ENCODE results near the gene RSPH3. TPM values are rescaled to one million over a fixed set of nuclear protein-coding genes. Genes with fewer than 3 reads are reported as not detected.

RSPH3 gene
- total RNA-seq, 1 donor, result 6.4 TPM

DNA sequence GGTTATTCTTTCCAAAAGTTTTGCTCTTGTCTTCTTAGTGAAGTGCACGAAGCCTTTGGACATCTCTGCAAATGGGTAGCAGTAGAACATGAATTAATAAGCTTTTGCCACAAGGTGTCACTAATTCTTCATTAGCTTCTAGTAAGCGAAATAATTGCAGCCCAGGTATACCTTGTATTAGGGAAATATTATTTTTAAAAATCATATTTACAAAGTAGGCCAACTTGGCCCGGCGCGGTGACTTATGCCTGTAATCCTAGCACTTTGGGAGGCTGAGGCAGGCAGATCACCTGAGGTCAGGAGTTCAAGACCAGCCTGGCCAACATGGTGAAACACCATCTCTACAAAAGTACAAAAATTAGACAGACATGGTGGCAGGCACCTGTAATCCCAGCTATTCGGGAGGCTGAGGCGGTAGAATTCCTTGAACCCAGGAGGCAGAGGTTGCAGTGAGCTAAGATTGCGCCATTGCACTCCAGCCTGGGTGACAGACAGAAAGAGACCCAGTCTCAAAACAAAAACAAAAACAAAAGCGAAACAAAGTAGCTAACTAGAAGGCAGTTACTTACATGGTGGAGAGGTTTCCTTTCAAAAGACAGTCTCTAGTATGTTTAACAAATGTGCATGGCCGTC lies 8.8 kb upstream of the RSPH3 start:
- peak; percentile 47 for DNase-seq (ENCODE audit: low read depth)
- no peak overlapping the region for H3K4me3 ChIP-seq (ENCODE audit: low read depth, low read length)
- TF ChIP-seq, protein P1, sequence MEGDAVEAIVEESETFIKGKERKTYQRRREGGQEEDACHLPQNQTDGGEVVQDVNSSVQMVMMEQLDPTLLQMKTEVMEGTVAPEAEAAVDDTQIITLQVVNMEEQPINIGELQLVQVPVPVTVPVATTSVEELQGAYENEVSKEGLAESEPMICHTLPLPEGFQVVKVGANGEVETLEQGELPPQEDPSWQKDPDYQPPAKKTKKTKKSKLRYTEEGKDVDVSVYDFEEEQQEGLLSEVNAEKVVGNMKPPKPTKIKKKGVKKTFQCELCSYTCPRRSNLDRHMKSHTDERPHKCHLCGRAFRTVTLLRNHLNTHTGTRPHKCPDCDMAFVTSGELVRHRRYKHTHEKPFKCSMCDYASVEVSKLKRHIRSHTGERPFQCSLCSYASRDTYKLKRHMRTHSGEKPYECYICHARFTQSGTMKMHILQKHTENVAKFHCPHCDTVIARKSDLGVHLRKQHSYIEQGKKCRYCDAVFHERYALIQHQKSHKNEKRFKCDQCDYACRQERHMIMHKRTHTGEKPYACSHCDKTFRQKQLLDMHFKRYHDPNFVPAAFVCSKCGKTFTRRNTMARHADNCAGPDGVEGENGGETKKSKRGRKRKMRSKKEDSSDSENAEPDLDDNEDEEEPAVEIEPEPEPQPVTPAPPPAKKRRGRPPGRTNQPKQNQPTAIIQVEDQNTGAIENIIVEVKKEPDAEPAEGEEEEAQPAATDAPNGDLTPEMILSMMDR (IDR thresholded peaks at IDR 0.05; ENCODE audit: insufficient read depth, low read length), result peak; percentile 30

DNA sequence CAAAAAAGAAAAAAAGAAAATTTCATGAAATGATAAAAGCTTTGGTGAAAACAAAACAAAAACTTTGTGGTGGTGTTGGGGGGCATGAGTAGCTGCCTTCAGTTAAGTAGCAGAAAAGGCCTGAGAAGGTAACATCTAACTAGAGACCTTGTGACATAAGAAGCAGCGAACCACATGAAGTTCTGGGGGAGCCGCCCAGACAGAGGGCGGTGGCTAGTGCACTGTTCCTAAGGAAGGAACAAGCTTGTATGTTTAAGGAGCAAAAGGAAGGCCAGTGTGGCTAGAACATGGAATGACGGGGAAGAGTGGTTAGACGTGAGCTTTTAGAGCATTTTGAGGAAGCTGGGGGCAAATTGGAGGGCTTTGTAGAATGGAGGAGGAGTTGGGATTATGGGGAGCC lies 7.5 kb upstream of the RSPH3 start:
- no peak for DNase-seq (ENCODE audit: low read depth)
- H3K4me3 ChIP-seq (ENCODE audit: low read depth, low read length), result no peak overlapping the region
- TF ChIP-seq, protein P1 (IDR thresholded peaks at IDR 0.05; ENCODE audit: insufficient read depth, low read length), result no peak

DNA sequence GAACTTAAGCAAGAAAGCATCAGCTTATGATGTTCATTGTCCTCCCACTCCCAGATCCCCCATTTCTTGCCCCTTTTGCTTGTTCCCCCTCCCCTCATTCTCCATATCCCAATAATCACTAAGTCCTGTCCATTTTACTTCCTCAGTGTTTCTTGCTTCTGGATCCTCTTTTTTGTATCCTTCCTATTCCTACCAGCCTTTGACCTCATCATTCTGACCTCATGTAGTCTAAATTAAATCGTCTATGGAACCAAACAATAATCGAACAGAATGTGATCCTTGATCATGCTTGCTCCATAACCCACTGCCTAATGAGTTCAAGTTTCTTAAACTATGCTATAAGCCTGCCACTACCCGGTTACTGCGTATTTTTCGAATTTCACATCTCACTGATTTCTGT lies 5.4 kb upstream of the RSPH3 start:
- H3K4me3 ChIP-seq (ENCODE audit: low read depth, low read length), result no peak overlapping the region
- DNase-seq (ENCODE audit: low read depth), result no peak
- TF ChIP-seq, protein P1 (IDR thresholded peaks at IDR 0.05; ENCODE audit: insufficient read depth, low read length), result no peak

DNA sequence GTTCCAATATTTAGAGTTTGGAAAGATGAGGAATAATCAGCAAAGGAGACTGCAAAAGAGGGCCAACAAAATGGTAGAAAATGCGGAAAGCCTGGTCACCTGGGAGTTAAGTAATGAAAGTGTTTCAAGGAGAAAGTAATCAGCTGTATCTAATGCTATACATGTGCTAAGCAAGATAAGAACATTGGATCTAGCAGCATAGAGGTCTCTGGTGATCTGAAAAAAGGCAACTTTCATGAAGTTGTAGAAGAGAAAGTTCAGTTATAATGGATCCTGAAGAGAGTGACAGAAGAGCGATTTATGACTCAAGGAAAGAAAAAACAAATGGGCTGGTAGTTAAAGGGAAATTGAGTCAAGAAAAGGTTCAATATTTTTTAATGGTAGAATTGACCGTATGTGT lies 4.6 kb upstream of the RSPH3 start:
- DNase-seq (ENCODE audit: low read depth), result no peak
- TF ChIP-seq, protein P1 (IDR thresholded peaks at IDR 0.05; ENCODE audit: insufficient read depth, low read length), result no peak
- no peak overlapping the region for H3K4me3 ChIP-seq (ENCODE audit: low read depth, low read length)

DNA sequence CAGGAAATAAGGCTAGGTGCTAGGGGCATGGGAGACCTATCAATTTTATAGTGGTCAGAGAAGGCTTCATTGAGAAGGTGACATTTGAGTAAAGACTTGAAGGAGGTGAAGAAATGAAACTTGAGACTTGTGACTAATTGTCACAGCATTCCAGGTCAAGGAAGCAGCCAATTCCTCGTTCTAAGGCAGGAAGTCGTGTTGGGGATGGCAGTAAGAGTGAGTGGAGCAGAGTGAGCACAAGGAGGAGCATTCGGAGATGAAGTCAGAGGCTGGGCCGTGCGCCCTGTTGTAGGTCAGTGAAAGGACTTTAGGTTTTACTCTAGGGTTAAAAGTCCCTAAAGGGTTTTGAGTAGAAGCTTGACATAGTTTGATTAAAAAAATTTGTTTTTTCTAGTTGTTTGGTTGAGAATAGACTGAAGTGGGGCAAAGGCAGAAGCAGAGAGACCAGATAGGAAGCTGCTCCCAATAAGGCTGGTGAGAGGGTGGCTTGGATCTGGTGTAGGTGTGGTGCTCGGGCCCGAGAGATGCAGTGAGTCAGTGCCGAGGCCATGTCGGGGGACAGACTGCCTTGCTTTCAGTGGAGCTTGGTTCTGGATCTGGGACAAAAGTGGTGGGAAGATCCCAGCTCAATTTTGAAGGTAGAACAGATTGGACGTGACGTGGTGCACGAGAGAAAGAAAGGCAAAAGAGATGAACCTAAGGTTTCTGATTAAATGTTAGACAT lies 2.6 kb upstream of the RSPH3 start:
- no peak overlapping the region for H3K4me3 ChIP-seq (ENCODE audit: low read depth, low read length)
- TF ChIP-seq, protein P1 (IDR thresholded peaks at IDR 0.05; ENCODE audit: insufficient read depth, low read length), result no peak
- DNase-seq (ENCODE audit: low read depth), result no peak

DNA sequence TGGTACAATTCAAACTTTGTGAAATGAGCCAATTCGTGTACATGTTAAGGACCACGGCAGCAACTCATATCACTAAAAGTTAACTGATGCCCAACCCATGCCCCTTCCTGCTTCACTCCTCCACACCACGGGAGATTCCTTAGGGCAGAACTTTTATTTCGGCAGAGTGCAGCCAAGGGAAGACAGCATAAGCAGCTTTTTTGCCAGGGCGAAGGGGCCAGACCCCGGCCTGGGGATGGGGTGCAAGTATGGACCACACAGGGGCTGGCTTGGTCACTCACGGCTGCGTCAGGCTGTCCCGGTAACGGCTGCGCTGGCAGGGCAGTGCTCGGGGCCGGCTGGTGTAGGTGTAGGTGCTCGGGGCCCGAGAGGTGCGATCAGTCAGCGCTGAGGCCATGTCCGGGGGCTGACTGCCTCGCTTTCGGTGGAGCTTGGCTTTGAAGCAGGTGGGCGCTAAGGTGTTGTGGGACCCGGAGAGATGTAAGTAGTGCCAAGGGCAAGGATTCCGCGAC lies 792 bp downstream of the RSPH3 start:
- H3K4me3 ChIP-seq (ENCODE audit: low read depth, low read length), result peak overlapping the region; percentile 95
- peak; percentile 12 for DNase-seq (ENCODE audit: low read depth)
- TF ChIP-seq, protein P1 (IDR thresholded peaks at IDR 0.05; ENCODE audit: insufficient read depth, low read length), result no peak

All from fibroblast of the aortic adventitia (primary cell).